ENCODE measurements around the gene TTLL8.

- TF ChIP-seq CTCF (IDR thresholded peaks at IDR 0.05; ENCODE audit: poor library complexity) = no peak
- no peak for TF ChIP-seq EZH2phosphoT487 (IDR thresholded peaks at IDR 0.05; ENCODE audit: low read depth, severe bottlenecking, unreplicated experiment)
Measured at GRCh38 chr22:50008151-50009040, 49.7 kb downstream of the TTLL8 start.
